ENCODE data around the gene ICAM1. TPM values are rescaled to one million over a fixed set of nuclear protein-coding genes. Genes with fewer than 3 reads are reported as not detected.
A peak's percentile ranks its signal among the peaks of the same experiment; 100 is the strongest.

Gene ICAM1
- total and polyA plus RNA-seq, 10 of the 15 experiments (the other 5 are each of a cell fraction or from before 2014, with no cell fraction given) = 7.6 to 115 (median 60.2) TPM

- in situ Hi-C loops (cut with MboI) (loop anchor here (25.0 kb wide), 1 partner anchor 1091 kb away; the partner anchor contains the start of genes OR7G3 and ZNF317), intact Hi-C loops (cut with micrococcal nuclease; ENCODE audit: unreplicated experiment) (no loop called here)
- Histone ChIP-seq H3K9me3 (replicated peaks; ENCODE audit: control insufficient read depth, insufficient read depth, low read length) (no peaks in the 10 kb centered on the region; the same call in 2 of the 3 replicates), H3K4me3 (peak overlapping the region; percentile 90), H3K4me2 (ENCODE audit: control insufficient read depth, insufficient read depth) (peak overlapping the region; percentile 48), H3K27me3 (replicated peaks in 1 of 2; ENCODE audit: control insufficient read depth in 2 of 2, insufficient read depth in 2 of 2, low read length in 1 of 2) (no peaks in the 10 kb centered on the region), H3K4me1 (ENCODE audit: control insufficient read depth, insufficient read depth, low read length) (peaks cover 32% of the 10 kb centered on the region), H3K36me3 (ENCODE audit: control insufficient read depth in 2 of 2, insufficient read depth in 2 of 2, low read length in 1 of 2) (peaks cover 5 to 11% of the 10 kb centered on the region in 2 experiments; a peak in 3 of 4 replicates), H3K27ac (ENCODE audit: control insufficient read depth, insufficient read depth) (peak overlapping the region; percentile 58), H3K9ac (ENCODE audit: control insufficient read depth, insufficient read depth, low read length) (peak overlapping the region; percentile 60), H4K20me1 (ENCODE audit: control insufficient read depth, insufficient read depth) (no peaks in the 10 kb centered on the region), H3K79me2 (ENCODE audit: control insufficient read depth, insufficient read depth, low read length) (peaks cover 57% of the 10 kb centered on the region), H2AFZ (ENCODE audit: control insufficient read depth, low read depth, low read length) (no peak overlapping the region)
- no TSS peak for BruUV-seq (replicated peaks)
- DNase-seq (ENCODE audit: low read depth, low spot score) (no peak), ATAC-seq (peak; percentile 25), FAIRE-seq (no peak)
- WGBS (ENCODE audit: insufficient coverage, insufficient replicate concordance, low lambda C conversion rate, missing lambda C conversion rate) = 11% methylated on average over 5 of the region's 5 CpGs
- ChIA-PET CTCF (interaction anchor here (0.6 to 9.8 kb wide), 17 partner anchors 9 to 162 kb away, joined by 3 to 148 read pairs (median 4); partner anchors contain the start of genes ICAM1 and MRPL4), SMC1A (ENCODE audit: uncharacterized antibody, unreplicated experiment) (interaction anchor here (1.0 to 8.8 kb wide), 6 partner anchors 18 to 159 kb away, joined by 3 to 78 read pairs (median 6); partner anchors contain the start of gene DNMT1), RAD21 (ENCODE audit: unreplicated experiment) (interaction anchor here (1.5 to 8.2 kb wide), 4 partner anchors 9 to 20 kb away, joined by 7 to 98 read pairs (median 10); partner anchors contain the start of gene MRPL4), POLR2A (interaction anchor here (0.6 to 2.5 kb wide), 8 partner anchors 8 to 347 kb away, joined by 3 to 17 read pairs (median 5); no protein-coding TSS in a partner anchor)
- TF ChIP-seq SP1 (IDR thresholded peaks at IDR 0.05; ENCODE audit: low read depth, low read length) (no peak), ZNF217 (IDR thresholded peaks at IDR 0.05) (no peak), ZNF622 (IDR thresholded peaks at IDR 0.05) (no peak), ESRRA (IDR thresholded peaks at IDR 0.05; ENCODE audit: low read length) (no peak), LARP7 (IDR thresholded peaks at IDR 0.05) (peak; percentile 46; the same call in 1 of the 2 replicates), ZNF592 (IDR thresholded peaks at IDR 0.05) (no peak), SPI1 (IDR thresholded peaks at IDR 0.05; ENCODE audit: borderline replicate concordance, insufficient read depth, low read depth, low read length) (peak; percentile 50; the same call in 1 of the 2 replicates), NFYA (IDR thresholded peaks at IDR 0.05; ENCODE audit: borderline replicate concordance, low read depth, low read length) (no peak), DPF2 (IDR thresholded peaks at IDR 0.05) (0 out of 2 replicates have a peak, but pooled peaks have one; percentile 43), CBFB (IDR thresholded peaks at IDR 0.05; ENCODE audit: low read depth) (no peak), PKNOX1 (IDR thresholded peaks at IDR 0.05) (no peak), POU2F2 (IDR thresholded peaks at IDR 0.05; ENCODE audit: borderline replicate concordance, low read depth, low read length) (no peak), EED (IDR thresholded peaks at IDR 0.05; ENCODE audit: low read depth) (no peak), MXI1 (IDR thresholded peaks at IDR 0.05; ENCODE audit: low read depth, low read length) (no peak), ATF7 (IDR thresholded peaks at IDR 0.05; ENCODE audit: low read depth) (no peak)
Measured at GRCh38 chr19:10228393-10228792, 42.5 kb upstream of the ICAM1 start.

Measured in GM12878 (cell line).